ENCODE data around the gene NCBP2. TPM values are rescaled to one million over a fixed set of nuclear protein-coding genes. Genes with fewer than 3 reads are reported as not detected.
A peak's percentile ranks its signal among the peaks of the same experiment; 100 is the strongest.

NCBP2 gene
- total RNA-seq, 3 donors from 2014 or later = 48.0 to 57.3 (median 55.0) TPM

DNA sequence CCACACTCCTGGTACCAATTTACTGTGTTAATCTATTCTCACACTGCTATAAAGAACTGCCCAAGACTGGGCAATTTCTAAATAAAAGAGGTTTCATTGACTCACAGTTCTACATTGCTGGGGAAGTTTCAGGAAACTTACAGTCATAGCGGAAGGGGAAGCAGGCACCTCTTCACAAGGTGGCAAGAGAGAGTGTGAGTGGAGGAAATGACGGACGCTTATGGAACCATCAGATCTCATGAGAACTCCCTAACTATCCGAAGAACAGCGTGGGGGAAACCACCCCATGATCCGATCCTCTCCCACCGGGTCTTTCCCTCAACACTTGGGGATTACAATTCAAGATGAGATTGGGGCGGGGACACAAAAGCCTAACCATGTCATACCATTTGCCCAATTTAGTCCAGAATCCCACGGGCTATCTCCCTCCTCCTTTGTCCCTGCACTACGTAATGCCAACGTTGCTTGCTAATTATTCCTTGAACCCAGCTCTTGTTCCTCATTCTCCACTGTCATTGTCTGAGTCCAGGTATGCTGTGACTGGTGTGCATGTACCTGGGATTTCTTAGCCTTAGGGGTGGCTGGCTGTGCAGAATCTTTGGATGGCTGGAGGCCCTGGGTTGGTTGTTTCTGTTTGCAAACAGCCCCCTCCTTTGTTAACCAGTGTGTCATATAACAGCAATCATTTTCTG, 22.9 kb upstream of the NCBP2 start:
- ATAC-seq = no peak
- TF ChIP-seq, protein P1, sequence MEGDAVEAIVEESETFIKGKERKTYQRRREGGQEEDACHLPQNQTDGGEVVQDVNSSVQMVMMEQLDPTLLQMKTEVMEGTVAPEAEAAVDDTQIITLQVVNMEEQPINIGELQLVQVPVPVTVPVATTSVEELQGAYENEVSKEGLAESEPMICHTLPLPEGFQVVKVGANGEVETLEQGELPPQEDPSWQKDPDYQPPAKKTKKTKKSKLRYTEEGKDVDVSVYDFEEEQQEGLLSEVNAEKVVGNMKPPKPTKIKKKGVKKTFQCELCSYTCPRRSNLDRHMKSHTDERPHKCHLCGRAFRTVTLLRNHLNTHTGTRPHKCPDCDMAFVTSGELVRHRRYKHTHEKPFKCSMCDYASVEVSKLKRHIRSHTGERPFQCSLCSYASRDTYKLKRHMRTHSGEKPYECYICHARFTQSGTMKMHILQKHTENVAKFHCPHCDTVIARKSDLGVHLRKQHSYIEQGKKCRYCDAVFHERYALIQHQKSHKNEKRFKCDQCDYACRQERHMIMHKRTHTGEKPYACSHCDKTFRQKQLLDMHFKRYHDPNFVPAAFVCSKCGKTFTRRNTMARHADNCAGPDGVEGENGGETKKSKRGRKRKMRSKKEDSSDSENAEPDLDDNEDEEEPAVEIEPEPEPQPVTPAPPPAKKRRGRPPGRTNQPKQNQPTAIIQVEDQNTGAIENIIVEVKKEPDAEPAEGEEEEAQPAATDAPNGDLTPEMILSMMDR (IDR thresholded peaks at IDR 0.05) = no peak
- H3K9me3 ChIP-seq = no peaks in the 10 kb centered on the region
- no peak for DNase-seq
- H3K4me1 ChIP-seq (ENCODE audit: low read depth) = peaks cover 29% of the 10 kb centered on the region
- H3K4me3 ChIP-seq = no peak overlapping the region
- intact Hi-C loops (cut with DNase I, micrococcal nuclease) = no loop called here
- H3K36me3 ChIP-seq (ENCODE audit: low read depth) = no peaks in the 10 kb centered on the region

DNA sequence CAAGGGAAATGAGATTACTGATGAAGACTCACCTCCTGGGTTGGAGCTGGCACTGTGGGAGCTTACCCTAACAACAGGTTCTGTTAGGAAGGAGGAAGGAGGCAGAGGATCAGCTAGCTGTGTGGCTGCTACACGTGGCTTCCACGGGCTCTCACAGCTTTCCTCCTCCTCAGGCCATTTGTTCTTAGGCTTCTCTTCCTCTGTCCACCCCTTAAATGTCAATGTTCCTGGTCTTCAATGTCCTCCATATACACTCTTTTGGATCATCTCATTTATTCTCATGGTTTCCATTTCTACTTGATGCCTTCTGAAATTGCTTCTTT, 21.3 kb upstream of the NCBP2 start:
- Histone ChIP-seq H3K4me3 (no peak overlapping the region), H3K36me3 (ENCODE audit: low read depth) (no peaks in the 10 kb centered on the region), H3K9me3 (no peaks in the 10 kb centered on the region), H3K4me1 (ENCODE audit: low read depth) (peaks cover 29% of the 10 kb centered on the region)
- no peak for ATAC-seq
- no peak for DNase-seq
- TF ChIP-seq, protein P1 (IDR thresholded peaks at IDR 0.05) = no peak
- intact Hi-C loops (cut with DNase I, micrococcal nuclease) = no loop called here

- Histone ChIP-seq H3K9me3 (no peaks in the 10 kb centered on the region), H3K36me3 (ENCODE audit: low read depth) (no peaks in the 10 kb centered on the region), H3K4me1 (ENCODE audit: low read depth) (peaks cover 29% of the 10 kb centered on the region), H3K4me3 (no peak overlapping the region)
- TF ChIP-seq, protein P1 (IDR thresholded peaks at IDR 0.05) = no peak
- DNase-seq (no peak), ATAC-seq (no peak)
- intact Hi-C loops (cut with DNase I, micrococcal nuclease) = no loop called here
These were observed 20.8 kb upstream of the NCBP2 start for GRCh38 chr3:196962930-196963630.

DNA sequence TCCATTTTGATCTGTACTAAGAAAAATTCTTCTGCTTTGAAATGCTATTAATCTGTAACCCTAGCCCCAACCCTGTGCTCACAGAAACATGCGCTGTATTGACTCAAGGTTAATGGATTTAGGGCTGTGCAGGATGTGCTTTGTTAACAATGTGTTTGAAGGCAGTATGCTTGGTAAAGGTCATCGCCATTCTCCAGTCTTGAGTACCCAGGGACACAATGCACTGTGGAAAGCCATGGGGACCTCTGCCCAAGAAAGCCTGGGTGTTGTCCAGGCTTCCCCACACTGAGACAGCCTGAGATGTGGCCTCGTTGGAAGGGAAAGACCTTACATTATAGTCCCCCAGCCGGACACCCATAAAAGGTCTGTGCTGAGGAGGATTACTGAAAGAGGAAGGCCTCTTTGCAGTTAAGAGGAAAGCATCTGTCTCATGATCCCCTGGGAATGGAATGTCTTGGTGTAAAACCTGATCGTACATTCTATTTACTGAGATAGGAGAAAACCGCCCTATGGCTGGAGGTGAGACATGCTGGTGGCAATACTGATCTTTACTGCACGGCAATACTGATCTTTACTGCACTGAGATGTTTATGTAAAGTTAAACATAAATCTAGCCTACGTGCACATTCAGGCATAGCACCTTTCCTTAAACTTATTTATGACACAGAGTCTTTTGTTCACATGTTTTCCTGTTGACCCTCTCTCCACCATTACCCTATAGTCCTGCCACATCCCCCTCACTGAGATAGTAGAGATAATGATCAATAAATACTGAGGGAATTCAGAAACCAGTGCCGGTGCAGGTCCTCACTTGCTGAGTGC, 20.0 kb upstream of the NCBP2 start:
- no peaks in the 10 kb centered on the region for H3K9me3 ChIP-seq
- TF ChIP-seq, protein P1 (IDR thresholded peaks at IDR 0.05) = no peak
- intact Hi-C loops (cut with DNase I, micrococcal nuclease) = no loop called here
- H3K4me1 ChIP-seq (ENCODE audit: low read depth) = peaks cover 25% of the 10 kb centered on the region
- DNase-seq = peak in 1 of 3 donors; percentile 72
- H3K36me3 ChIP-seq (ENCODE audit: low read depth) = no peaks in the 10 kb centered on the region
- peak; percentile 88 for ATAC-seq
- no peak overlapping the region for H3K4me3 ChIP-seq

- Histone ChIP-seq H3K4me1 (ENCODE audit: low read depth) (no peaks in the 10 kb centered on the region), H3K4me3 (no peak overlapping the region), H3K9me3 (no peaks in the 10 kb centered on the region), H3K36me3 (ENCODE audit: low read depth) (no peaks in the 10 kb centered on the region)
- ATAC-seq = no peak
- TF ChIP-seq, protein P1 (IDR thresholded peaks at IDR 0.05) = no peak
- DNase-seq = no peak
- intact Hi-C loops (cut with DNase I, micrococcal nuclease) = no loop called here
These were observed 12.5 kb upstream of the NCBP2 start for GRCh38 chr3:196954832-196955231.
